Mucosa of gallbladder (tissue), 1 donor: Measurements from ENCODE around the gene FAR2. TPM values are rescaled to one million over a fixed set of nuclear protein-coding genes. Genes with fewer than 3 reads are reported as not detected.
"Not testable (repeated sequence)": the region's sequence is repeated elsewhere in the genome, so short reads cannot be mapped to it uniquely, and the experiment has no call there.

Experiments used
- DNase-seq: peaks from one replicate; pipeline ENCODE4 v3.0.0-alpha.2; 2020; ENCODE audit warnings: low spot score
- total RNA-seq: library from RNA; stranded (reverse); gene quantifications from one replicate; pipeline ENCODE4 v1.2.1, GENCODE V29; 2021
- donor health status: DM: no; HTN: no; CAD: no.

The FAR2 gene
- total RNA-seq, 1 donor from 2014 or later = 7.3 TPM

DNA sequence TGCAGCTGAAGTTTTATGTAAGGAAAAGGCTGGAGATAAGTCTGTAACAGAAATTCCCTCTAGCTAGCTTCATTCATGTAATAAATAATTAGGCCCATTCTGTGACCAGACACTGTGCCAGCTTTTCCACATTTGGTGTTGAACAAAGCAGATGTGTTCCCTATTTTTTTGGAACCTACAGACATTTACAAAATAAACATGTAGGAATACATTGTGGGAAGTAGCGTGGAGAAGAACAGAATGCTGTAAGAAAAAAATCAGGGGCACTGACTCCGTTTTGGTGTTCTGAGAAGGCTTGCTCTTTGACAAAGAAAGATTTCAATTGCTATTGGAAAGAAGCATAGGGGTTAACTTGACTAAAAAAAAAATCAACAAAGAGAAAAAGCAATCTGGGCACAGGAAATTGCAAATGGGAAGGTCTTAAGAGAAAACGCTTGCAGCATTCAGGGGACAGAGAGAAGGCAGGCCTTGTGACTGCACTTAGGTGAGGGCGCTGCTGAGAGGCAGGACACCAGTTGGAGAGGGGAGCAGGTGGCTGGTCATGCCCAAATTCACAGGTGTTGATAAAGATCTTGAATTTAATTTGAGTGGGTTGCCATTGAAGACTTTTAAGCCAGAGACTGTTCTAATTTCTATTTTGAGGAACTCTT is 4.0 kb downstream of the FAR2 start:
- DNase-seq = no peak

DNA sequence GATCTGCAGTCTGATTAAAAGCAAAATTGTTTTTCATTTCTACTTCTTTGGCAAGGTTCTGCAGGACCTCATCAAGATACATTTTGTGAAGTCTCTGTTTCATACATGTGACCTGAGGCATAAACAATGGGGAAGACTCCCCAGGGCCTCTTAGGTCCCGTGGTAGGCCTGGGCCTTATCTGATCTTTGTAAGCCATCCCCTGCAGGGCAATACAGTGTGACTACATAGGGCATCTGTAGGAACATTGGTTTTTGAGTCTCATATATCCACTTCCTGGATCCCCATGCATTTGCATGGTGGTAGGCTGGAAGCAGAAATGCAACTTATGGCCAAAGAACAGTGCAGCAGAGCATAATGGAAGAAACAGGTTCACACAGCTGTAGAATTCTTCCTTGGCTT is 6.0 kb downstream of the FAR2 start:
- no peak for DNase-seq

DNA sequence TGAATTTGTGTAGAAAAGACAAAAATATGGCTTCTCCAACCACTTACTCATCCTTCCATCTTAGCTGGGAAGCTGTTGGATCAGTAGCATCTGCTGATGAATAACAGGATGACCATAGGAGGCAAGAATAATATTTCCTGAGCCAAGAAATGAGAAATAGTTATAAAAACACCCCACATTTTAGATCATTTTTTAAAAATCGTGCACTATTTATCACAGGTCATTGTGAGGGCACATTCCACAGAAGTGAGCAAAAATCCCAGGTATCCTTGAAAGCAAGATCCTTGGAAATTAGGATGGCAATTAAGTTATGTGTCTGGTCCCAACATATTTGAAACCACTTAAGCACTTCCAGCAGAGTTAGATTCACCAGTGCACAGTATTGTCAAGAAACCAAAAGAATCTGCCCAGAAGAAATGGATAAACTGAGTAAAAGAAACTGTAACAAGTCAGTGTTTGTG is 8.4 kb downstream of the FAR2 start:
- no peak for DNase-seq

DNA sequence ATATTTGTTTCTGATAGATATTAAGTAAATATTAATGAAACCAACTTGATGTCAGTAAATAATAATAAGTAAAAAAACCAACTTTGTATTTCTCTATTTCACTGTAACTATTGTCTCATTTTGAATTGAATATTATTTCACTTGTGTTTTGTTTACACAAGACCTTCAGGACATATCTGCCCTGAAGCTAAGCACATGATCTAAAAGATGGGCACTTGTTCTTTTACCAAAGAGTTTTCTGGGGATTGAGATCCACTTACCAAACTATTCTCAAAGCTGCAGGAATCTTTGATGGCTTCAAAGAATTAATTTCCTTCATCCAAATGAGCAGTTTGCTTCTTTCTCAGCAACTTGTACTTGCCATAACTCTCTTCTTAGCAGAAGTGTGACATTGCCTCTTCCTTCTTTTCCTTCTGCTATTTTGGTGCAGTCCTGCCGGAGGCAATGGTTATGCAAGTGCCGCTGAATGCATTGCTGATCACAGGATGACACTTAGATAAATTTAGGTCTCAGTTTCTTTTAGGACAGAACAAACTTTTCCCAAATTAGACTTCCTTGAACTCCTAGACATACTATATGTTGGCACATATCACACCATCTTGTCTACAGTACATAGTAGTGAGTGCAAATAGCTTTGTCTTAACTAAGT is 9.2 kb downstream of the FAR2 start:
- DNase-seq = no peak

DNA sequence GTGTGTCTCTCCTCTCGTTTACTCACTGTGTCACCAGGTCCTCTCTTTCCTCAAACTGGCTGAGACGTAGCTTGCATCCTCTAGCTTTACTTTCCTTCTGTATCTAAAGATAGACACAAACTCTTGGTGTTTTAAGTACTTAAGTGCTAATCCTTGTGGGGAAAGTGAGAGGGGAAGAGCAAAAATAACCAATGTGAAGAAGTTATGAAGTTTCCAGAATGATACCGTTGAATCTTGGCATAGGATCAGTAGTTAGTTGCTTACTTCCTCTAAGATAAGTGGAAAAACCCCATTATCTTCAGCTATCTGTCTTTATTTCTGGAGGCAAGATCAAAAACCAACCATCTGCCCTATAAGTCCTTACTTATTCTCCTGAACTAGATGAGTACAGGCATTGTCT is 10.6 kb downstream of the FAR2 start:
- DNase-seq = no peak

DNA sequence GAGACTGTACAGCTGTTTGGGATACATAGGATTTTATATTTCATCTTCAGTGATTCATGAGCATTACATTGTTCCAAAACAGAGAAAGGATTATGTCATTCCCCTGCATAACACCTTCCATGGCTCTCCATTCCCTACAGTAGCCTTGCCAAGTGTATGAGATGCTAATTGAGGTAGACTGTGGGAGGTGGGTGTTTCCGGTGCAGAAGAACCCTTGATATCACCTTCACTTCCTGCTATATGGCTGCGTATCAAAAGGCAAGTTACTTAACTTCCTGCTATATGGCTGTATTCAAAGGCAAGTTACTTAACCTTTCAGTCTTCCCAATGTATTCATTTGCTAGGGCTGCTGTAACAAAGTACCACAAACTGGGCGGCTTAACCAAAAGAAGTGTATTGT is 11.2 kb downstream of the FAR2 start:
- no peak for DNase-seq

DNA sequence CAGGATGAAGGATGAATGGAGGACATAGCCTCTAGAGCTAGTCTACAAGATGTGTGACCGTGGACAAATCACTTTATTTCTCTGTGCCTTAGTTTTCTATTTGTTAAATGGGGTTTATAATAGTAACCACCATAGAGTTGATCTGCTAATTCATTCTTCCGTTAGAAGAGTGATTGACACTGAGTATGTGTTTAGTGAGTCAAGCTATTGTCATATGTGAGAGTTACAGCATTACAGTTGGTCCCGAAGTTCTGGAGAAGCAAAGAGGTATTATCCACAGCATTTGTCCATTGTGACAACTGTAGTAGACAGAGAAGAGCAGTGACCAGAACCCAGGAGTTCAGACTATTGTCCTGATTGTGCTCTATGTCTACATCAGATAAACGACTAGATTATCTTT is 14.1 kb downstream of the FAR2 start:
- DNase-seq = no peak

DNA sequence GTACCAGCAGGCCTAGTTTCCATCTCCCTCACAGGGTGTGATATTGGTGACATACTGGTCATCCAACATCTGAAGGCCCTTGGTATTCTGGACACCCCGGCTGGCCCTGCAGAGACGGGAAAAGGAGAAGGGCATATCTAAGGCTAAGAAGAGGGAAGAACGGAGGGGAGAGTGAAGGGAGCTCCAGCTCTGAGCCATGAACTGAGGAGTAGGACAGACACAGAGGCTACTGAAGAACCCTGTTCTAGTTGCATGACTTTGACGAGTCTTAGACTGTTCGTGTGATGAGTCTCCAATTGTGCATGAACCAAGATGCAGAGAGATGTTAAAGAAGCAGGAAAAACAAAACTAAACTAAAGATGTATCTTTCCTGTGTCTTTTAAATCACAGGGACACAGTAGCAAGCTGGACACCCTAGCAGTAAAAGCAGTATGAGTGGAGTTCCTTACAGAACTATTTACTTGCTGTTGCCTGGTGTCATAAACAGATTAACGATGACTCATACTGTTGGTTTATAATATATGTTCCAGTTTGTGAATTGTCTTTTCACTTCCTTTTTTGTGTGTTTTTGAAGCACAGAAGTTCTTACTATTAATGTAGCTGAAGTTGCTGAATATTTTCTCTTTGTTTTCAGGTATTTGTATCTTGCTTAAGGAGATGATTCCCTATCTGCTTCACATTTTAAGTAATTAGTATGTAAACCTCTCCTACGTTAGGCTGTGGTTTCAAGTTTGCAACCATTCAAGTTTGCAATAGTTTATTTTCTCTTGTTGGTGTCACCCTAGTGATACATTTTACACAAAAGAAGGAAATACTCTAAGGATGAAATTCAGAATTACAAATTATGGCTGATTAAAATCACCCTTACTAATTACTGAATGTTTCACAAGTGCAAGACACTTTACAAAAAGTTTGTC is 15.7 kb downstream of the FAR2 start:
- no peak for DNase-seq

DNA sequence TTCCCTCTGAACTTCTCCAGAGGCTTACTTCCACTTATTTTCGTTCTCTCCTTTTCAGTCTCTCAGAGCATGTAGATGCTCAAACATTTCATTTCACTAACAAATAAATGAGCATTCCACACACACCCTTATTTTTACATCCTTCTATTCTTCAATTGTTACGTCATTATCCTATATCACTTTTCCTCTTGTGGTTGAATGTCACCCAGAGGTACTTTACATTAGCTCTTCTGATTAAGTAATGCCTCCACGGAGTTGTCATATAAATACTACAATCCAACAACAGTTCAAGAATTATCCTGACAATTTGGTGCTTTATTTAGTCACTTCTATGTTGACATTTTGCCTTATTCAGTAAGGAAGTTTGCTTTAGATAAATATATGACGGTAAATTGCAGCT is 18.4 kb downstream of the FAR2 start:
- DNase-seq = no peak

DNA sequence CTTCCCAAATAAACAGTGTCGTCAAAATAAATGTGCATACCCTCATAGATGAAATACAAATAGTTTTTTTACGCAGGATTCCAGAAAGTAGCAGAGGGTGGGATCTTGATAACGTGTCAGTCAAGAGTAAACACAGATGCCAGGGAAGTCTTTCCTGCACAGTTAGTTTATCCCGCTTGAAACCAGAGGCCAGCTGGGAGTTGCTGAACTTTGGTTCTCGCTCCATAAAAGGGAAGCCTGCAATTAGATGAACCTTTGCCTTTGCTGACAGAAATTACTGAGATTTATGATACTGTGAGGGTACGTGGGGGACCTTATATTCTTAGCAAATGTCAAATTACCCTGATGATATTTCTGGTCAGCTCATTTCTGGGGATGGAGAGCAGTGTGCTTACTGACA is 18.9 kb downstream of the FAR2 start:
- no peak for DNase-seq

DNA sequence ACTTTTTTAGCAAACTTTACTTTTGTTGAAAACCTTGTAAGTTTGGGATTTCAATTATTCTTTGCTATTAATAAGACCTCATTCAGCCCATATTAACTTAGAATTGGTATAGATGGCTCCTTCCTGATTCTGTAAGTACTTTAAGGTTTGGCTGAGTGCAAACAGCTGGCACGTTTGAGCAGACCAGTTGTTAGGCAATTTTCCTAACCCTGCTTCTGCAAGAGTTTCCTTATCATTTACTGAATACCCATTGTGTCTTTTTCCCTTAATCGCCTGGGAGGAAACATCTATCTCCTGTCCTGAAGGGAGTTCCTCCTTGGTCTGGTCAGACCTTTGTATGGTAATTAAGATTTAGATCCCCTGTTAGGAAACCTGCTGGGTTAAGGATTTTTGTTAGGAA is 20.9 kb downstream of the FAR2 start:
- not testable (repeated sequence) for DNase-seq

DNA sequence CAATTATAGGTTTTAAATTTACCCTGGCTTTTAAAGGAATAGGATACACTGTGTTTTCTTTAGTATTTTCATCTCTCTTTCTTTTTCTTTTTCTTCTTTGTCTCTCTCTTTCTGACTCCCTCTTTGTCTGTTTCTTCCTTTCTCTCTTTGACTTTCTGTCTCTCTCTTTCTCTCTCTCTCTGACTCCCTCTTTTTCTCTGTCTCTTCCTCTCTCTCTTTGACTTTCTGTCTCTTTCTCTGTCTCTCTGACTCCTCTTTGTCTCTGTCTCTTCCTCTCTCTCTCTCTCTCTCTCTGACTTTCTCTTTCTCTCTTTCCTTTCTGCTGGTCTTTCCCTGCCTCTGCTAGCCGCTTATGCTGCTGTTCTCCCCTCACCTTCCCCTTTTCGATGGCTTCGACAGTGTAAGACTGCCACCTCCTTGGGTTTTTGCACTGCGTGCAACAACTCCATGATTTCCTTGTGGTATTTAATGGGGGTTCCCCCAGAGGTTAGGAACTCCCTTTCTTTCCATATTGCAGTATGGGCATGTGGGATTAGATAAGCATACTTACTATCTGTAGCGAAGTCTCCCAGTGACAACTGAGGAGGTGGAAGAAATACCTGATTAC is 21.5 kb downstream of the FAR2 start:
- not testable (repeated sequence) for DNase-seq

DNA sequence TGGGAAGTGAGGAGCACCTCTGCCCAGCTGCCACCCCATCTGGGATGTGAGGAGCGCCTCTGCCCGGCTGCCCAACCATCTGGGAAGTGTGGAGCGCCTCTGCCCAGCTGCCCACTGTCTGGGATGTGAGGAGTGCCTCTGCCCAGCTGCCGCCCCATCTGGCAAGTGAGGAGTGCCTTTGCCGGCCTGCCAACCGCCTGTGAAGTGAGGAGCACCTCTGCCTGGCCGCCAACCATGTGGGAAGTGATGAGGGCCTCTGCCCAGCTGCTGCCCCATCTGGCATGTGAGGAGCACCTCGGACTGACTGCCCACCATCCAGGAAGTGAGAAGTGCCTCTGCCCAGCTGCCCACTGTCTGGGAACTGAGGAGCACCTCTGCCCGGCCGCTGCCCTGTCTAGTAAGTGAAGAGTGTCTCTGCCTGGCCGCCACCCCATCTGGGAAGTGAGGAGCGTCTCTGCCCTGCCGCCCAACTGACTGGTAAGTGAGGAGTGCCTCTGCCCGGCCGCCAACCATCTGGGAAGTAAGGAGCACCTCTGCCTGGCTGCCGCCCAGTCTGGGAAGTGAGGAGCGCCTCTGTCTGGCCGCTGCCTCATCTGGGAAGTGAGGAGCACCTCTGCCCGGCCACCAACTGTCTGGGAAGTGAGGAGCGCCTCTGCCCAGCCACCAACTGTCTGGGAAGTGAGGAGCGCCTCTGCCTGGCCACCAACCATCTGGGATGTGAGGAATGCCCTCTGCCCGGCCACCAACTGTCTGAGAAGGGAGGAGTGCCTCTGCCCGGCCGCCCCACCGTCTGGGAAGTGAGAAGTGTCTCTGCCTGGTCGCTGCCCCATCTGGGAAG is 22.6 kb downstream of the FAR2 start:
- no peak for DNase-seq

DNA sequence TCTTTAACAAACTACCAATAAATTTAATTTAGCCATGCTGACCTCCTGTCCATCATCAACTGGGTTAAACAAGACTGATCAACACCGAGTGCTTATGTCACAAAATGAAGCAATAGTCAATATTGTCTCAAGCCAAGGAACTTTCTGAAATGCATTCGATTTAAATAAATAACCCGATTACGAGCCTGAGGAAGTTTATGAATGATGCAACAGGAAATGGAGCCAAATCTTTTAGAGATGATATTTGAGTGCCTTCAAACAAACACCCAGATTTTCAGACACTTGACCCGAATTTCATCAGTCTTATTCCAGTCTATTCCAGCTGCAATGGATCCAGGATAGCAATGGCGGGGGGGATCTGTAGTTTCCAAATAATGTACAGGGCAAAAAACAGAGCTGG is 27.9 kb downstream of the FAR2 start:
- no peak for DNase-seq

DNA sequence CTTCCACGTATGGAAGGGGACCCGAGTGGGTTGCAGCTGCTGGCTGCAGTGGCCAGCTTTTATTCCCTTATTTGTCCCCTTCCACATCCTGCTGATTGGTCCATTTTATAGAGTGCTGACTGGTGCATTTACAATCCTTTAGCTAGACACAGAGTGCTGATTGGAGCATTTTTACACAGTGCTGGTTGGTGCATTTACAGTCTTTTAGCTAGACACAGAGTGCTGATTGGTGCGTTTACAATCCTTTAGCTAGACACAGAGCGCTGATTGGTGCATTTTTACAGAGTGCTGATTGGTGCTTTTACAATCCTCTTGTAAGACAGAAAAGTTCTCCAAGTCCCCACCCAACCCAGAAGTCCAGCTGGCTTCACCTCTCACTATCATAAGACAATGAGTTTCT is 33.2 kb downstream of the FAR2 start:
- not testable (repeated sequence) for DNase-seq

DNA sequence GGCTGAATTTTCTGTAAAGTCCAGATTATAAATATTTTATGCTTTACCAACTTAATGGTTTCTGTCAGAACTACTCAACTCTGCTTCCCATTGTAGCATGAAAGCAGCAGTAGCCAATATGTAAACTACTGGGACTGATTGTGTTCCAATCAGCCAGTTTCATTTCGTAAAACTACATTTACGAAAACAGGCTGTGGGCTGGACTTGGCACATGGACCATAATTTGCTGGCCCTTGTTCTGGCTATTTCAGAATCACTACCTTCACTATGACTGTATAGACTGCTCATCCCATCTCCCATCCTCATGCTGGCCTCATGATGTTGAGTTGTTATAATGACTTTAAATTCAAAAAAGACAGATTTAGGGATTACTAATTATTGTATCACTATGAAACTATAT is 38.7 kb downstream of the FAR2 start:
- no peak for DNase-seq

DNA sequence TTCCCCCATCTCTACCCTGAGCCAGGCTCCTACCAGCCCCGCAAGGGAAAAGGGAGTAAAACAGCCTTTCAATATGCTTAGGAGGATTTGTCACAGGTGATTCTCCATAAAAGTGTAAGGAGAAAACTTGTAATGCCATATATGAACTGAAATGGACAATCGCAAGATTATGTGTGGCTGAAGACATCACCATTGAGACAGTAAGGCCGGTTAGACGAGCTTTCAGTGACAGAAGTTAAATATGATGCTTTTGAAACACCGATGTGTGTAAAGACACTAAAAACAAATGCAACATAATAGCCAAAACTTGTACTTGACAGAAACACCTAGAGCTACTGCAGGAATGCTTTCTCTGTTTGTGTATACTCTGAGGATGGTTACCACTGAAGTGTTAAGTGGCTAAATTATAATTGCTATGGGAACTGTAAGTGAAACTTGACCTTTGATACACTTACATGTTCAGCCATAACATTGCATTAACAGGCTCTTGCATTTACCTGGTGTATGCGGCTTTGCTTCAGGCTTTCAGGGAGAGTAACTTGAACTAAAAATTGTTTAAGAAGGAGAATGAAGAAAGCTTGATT is 42.3 kb downstream of the FAR2 start:
- no peak for DNase-seq

DNA sequence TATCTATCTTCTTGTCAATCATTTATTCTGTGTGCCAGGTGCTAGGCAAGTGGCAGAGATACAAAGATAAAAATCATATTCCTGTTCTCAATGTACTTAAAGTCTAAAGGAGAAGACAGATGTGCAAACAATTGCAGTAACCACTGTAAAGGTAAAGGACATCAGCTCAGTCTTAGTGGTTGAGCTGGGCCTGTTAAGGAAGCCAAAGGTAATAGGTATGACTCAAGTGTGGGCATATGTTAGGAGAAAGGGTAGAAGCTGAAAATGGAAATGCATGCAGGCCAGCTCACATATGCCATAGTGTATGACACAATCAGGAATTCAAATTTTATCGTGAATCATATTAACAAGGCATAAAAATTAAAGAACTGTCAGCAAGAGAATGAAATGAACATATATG is 49.8 kb downstream of the FAR2 start:
- no peak for DNase-seq

DNA sequence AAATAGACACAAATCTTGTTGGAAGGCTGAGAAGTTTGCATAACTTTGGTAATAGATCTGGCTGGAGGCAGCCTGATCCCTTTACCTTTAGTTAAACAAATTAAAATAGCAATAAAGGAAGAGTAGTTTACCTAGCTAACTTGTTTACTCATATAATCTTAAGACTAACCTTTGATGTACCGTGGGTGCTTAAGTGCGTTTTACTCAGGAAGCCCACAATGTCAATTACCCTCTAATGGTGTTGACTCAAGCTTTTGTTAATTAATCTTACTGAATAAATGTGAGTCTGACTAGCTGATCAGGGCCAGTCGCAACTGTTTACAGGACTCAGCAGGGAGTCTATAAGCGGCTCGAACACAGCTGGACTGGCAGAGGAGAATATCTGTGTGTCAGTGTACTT is 51.5 kb downstream of the FAR2 start:
- DNase-seq = no peak

DNA sequence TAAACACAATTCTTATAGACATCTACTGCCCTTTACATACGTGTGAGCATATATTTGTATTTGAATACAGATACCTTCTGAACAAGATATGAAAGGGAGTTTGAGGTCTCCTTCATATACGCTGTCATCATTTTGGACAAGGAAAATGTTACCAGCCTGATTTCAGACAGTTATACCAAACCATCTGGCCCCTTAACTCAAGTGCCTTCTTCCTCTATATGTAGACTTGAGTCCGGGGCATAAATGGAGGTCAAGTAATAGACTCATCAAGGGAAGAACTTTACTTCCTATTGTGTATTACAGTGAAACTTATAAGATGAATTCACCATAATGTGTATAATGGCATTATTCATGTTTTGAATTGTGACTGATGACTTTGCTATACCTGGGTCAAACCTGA is 52.2 kb downstream of the FAR2 start:
- DNase-seq = no peak

DNA sequence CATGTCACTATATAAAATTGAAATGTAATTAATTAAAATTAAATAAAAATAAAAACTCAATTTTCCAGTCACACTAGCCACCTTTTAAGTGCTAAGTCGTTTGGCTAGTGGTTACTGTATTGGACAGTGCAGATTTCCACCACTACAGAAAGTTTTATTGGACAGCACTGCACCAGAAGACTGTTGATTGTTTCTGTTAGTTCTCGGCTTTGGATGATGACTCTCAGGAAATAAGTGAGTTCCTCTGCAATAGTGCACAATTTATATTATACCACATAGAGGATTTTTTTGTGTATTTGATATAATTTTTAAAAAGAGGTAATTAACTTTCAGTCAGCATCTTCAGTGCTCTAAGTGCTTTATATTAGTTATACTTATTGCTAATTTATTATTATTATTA is 52.7 kb downstream of the FAR2 start:
- DNase-seq = no peak
